Measurements from ENCODE around the gene ZSCAN10. TPM values are rescaled to one million over a fixed set of nuclear protein-coding genes. Genes with fewer than 3 reads are reported as not detected.

The ZSCAN10 gene
- total and polyA plus RNA-seq, 2 of the 13 experiments (the other 11 are each of a cell fraction or from before 2014, with no cell fraction given) = not detected

DNA sequence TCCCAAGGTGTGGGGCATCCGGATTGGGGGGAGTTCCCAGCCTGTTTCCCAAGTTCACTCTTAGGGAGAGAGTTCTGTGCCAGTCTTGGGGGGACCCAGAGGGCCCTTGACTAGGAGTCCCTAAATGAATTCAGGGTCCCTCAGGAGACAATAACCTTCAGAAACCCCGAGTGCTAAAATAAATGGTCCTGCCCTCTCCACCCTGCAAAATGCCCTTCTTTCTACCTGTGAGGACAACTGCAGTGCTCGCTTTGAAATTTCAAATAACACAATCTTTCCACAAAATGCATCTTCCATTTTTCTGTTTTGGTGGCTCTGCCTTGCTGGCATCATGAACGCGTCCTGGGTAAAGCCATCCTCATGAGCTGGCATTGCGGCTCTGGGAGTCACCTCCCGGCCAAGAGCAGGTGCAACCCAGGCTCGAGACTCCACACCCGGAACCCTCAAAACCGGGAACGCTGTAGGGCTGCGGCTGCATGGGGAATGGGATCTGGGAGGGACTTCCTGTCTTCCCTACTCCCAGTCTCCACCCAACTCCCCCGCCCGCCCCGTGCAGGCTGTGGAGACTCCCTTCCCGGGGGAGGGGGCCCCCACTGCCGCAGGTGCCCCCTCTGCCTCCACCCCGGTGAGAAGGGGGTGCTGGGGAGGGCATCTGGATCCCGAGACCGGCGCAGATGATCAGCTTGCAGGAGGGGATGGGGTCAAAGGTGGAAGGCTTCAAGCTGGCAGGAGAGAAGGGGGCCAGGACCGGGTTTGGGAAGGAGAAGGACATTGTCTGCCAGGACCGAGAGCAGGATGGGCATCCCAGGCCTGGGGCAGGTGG, 13.2 kb upstream of the ZSCAN10 start, which contains the start of gene ZNF205 (continued):
- TF ChIP-seq, protein P1, sequence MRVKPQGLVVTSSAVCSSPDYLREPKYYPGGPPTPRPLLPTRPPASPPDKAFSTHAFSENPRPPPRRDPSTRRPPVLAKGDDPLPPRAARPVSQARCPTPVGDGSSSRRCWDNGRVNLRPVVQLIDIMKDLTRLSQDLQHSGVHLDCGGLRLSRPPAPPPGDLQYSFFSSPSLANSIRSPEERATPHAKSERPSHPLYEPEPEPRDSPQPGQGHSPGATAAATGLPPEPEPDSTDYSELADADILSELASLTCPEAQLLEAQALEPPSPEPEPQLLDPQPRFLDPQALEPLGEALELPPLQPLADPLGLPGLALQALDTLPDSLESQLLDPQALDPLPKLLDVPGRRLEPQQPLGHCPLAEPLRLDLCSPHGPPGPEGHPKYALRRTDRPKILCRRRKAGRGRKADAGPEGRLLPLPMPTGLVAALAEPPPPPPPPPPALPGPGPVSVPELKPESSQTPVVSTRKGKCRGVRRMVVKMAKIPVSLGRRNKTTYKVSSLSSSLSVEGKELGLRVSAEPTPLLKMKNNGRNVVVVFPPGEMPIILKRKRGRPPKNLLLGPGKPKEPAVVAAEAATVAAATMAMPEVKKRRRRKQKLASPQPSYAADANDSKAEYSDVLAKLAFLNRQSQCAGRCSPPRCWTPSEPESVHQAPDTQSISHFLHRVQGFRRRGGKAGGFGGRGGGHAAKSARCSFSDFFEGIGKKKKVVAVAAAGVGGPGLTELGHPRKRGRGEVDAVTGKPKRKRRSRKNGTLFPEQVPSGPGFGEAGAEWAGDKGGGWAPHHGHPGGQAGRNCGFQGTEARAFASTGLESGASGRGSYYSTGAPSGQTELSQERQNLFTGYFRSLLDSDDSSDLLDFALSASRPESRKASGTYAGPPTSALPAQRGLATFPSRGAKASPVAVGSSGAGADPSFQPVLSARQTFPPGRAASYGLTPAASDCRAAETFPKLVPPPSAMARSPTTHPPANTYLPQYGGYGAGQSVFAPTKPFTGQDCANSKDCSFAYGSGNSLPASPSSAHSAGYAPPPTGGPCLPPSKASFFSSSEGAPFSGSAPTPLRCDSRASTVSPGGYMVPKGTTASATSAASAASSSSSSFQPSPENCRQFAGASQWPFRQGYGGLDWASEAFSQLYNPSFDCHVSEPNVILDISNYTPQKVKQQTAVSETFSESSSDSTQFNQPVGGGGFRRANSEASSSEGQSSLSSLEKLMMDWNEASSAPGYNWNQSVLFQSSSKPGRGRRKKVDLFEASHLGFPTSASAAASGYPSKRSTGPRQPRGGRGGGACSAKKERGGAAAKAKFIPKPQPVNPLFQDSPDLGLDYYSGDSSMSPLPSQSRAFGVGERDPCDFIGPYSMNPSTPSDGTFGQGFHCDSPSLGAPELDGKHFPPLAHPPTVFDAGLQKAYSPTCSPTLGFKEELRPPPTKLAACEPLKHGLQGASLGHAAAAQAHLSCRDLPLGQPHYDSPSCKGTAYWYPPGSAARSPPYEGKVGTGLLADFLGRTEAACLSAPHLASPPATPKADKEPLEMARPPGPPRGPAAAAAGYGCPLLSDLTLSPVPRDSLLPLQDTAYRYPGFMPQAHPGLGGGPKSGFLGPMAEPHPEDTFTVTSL (CRISPR knock-in tag; IDR thresholded peaks at IDR 0.05; ENCODE audit: borderline replicate concordance) = no peak
- TF ChIP-seq HMGA1 (CRISPR knock-in tag; conservative IDR thresholded peaks at IDR 0.05) (no peak), ZNF792 (CRISPR knock-in tag; IDR thresholded peaks at IDR 0.05) (peak; percentile 44; the same call in 1 of the 2 replicates), REL (CRISPR knock-in tag; conservative IDR thresholded peaks at IDR 0.05) (no peak), ZSCAN21 (CRISPR knock-in tag; IDR thresholded peaks at IDR 0.05; ENCODE audit: borderline replicate concordance) (peak; percentile 58; the same call in 1 of the 2 replicates), HOXA3 (CRISPR knock-in tag; IDR thresholded peaks at IDR 0.05) (peak; percentile 81), ZNF780A (CRISPR knock-in tag; IDR thresholded peaks at IDR 0.05) (no peak), HMG20A (CRISPR knock-in tag; IDR thresholded peaks at IDR 0.05; ENCODE audit: borderline replicate concordance) (no peak; the same call in 1 of the 2 replicates), ZNF746 (CRISPR knock-in tag; IDR thresholded peaks at IDR 0.05) (no peak), ZNF350 (CRISPR knock-in tag; IDR thresholded peaks at IDR 0.05; ENCODE audit: borderline replicate concordance, low read depth) (peak; percentile 53; the same call in 1 of the 2 replicates), ZNF850 (CRISPR knock-in tag; conservative IDR thresholded peaks at IDR 0.05) (no peak), NFE2L1 (CRISPR knock-in tag; IDR thresholded peaks at IDR 0.05; ENCODE audit: borderline replicate concordance) (no peak), TEAD3 (CRISPR knock-in tag; optimal IDR thresholded peaks at IDR 0.05; ENCODE audit: borderline replicate concordance) (peak; percentile 62)
- TF ChIP-seq, protein P2, sequence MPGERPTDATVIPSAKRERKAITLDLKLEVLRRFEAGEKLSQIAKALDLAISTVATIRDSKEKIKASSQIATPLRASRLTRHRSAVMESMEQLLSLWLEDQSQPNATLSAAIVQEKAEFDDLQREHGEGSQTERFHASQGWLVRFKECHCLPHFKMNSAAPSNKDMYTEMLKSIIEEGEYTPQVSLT (CRISPR knock-in tag; IDR thresholded peaks at IDR 0.05; ENCODE audit: borderline replicate concordance, low read depth) = no peak
- TF ChIP-seq, protein P3, sequence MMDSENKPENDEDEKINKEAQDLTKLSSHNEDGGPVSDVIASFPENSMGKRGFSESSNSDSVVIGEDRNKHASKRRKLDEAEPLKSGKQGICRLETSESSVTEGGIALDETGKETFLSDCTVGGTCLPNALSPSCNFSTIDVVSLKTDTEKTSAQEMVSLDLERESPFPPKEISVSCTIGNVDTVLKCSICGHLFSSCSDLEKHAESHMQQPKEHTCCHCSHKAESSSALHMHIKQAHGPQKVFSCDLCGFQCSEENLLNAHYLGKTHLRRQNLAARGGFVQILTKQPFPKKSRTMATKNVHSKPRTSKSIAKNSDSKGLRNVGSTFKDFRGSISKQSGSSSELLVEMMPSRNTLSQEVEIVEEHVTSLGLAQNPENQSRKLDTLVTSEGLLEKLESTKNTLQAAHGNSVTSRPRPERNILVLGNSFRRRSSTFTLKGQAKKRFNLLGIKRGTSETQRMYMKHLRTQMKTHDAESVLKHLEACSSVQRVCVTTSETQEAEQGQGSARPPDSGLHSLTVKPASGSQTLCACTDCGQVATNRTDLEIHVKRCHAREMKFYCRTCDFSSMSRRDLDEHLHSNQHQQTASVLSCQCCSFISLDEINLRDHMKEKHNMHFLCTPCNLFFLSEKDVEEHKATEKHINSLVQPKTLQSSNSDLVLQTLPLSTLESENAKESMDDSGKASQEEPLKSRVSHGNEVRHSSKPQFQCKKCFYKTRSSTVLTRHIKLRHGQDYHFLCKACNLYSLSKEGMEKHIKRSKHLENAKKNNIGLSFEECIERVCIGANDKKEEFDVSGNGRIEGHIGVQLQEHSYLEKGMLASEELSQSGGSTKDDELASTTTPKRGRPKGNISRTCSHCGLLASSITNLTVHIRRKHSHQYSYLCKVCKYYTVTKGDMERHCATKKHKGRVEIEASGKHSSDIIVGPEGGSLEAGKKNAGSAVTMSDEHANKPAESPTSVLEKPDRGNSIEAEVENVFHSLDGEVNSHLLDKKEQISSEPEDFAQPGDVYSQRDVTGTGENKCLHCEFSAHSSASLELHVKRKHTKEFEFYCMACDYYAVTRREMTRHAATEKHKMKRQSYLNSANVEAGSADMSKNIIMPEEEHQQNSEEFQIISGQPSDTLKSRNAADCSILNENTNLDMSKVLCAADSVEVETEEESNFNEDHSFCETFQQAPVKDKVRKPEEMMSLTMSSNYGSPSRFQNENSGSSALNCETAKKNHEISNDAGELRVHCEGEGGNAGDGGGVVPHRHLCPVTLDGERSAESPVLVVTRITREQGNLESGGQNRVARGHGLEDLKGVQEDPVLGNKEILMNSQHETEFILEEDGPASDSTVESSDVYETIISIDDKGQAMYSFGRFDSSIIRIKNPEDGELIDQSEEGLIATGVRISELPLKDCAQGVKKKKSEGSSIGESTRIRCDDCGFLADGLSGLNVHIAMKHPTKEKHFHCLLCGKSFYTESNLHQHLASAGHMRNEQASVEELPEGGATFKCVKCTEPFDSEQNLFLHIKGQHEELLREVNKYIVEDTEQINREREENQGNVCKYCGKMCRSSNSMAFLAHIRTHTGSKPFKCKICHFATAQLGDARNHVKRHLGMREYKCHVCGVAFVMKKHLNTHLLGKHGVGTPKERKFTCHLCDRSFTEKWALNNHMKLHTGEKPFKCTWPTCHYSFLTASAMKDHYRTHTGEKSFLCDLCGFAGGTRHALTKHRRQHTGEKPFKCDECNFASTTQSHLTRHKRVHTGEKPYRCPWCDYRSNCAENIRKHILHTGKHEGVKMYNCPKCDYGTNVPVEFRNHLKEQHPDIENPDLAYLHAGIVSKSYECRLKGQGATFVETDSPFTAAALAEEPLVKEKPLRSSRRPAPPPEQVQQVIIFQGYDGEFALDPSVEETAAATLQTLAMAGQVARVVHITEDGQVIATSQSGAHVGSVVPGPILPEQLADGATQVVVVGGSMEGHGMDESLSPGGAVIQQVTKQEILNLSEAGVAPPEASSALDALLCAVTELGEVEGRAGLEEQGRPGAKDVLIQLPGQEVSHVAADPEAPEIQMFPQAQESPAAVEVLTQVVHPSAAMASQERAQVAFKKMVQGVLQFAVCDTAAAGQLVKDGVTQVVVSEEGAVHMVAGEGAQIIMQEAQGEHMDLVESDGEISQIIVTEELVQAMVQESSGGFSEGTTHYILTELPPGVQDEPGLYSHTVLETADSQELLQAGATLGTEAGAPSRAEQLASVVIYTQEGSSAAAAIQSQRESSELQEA (CRISPR knock-in tag; IDR thresholded peaks at IDR 0.05; ENCODE audit: not compliant biosample characterization) = no peak
